HG03108 (cell line): ENCODE measurements around the gene CDC27.
A peak's percentile ranks its signal among the peaks of the same experiment; 100 is the strongest.
"Not testable (repeated sequence)": the region's sequence is repeated elsewhere in the genome, so short reads cannot be mapped to it uniquely, and the experiment has no call there.

Experiments
- ATAC-seq: cut with Tn5 transposase; IDR thresholded peaks from one replicate; pipeline ENCODE4 v1.9.1; 2021; ENCODE audit warnings: moderate library complexity; ENCODE audit not compliant: unreplicated experiment

The CDC27 gene

DNA sequence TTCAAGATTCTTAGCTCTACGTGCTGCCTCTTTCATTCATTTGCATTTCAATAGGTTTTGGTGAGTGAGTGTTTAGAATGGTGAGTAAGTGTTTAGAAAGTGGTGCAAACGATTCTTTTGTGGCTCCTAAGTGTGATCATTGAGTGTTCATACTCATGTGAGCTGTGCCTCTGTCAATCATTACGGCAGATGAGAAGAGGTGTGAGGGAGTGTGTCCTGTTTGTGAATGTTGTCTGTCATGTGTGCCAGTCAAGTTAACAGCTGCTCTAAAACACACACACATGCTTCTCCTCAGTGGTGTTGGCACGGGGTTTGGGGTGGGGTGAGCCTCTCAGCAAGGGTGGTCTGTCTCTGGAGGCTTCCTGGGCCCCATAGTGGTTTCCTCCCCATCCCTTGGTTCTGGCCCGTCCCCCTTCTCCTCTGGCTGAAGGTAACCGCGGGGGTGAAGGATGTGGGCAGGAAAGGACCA lies 31.5 kb upstream of the CDC27 start:
- ATAC-seq, result no peak

DNA sequence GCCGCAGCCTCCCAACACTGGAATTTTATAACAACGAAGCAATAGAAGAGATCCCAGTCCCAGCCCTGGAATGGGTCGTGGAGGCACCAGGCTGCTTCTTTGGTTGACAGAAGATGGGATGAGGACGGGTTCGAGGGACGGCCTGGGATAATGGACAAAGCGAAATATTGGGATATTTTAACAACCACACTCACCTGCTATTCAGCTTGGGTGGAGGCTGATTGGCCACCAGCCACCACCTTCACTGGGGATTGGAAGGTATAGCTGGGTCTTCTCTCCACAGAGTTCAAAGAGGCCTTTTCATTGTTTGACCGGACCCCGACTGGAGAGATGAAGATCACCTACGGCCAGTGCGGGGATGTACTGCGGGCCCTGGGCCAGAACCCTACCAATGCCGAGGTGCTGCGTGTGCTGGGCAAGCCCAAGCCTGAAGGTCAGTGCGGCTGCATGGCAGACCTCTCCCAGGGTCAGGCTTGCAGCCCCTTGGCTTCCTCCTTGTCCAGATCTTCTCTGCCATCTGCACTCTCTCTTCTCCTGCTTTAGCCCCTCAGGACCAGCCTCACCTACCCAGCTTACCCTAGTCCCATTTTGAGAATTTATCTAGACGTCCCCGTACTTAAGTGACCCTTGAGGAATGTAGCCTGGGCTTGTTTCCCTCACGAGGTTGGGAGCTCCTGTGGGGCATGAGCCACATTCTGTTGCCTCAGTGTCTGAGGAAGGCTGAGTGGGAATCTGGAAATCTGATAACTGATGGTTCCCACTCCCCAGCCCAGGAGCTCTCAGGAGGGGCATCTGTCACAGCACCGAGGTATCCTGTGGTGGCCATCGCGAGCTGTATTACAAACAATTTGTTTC lies 30.8 kb upstream of the CDC27 start:
- no peak for ATAC-seq

- ATAC-seq, result no peak
Measured at GRCh38 chr17:47218896-47219430, 29.9 kb upstream of the CDC27 start.

GRCh38 chr17:47217279-47217678 lies 28.2 kb upstream of the CDC27 start:
- not testable (repeated sequence) for ATAC-seq

GRCh38 chr17:47216821-47217220 lies 27.7 kb upstream of the CDC27 start:
- not testable (repeated sequence) for ATAC-seq

GRCh38 chr17:47214931-47215330 lies 25.8 kb upstream of the CDC27 start:
- ATAC-seq, result no peak

DNA sequence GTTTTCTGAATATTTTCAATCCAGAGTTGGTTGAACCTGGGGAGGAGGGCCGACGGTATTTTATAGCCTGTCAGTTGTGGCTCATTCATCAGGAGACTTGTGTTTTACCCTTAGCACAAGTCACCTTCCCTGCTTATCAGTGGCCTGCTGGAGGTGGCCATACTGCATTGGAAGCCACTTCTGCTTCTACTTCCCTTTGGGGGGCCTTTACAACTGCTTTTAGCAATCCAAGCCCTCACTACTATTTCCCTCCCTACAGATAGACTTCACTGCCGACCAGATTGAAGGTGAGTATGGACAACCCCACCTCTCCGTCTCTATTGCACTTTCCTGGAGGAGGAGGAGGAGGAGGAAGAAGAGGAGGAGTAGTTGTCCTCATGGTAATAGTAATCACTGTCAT lies 24.4 kb upstream of the CDC27 start:
- no peak for ATAC-seq

DNA sequence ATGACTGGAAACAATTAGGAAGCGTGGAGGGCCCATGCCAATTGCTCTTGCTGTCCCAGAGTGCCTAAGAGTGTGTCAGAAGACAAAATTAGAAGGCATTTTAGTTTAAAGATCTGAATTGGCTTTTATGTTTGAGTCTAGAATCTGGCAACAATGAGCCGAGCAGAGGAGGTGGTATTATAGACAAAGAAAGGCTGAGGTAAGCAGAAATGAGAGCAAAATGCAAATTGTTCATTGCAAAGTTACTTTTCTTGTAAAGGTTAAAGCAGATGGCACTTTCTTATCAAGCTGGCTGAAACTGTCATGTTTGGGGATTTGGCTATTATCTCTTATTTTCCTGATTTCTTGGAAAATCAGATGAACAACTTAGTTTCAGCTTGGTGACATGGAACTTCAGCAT lies 23.4 kb upstream of the CDC27 start:
- ATAC-seq, result no peak

DNA sequence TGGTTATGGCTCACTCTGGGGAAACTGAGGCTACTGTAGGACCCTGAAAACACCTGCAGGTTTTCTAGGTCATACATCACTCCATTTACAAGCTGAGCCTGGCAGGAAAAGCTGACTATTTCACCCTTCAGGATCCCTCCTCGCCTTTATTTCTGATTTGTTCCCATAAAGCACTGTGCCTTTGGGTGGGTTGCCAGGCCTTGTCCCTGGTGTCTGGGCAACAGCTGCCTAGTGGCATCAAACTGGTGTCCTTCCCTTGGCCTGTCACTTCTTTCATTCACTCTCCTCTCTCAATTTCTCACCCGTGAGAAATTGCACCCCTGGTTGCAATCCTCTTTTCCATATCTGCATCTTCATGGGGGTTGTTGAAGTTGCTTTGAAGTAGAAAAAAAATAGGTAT lies 21.7 kb upstream of the CDC27 start:
- ATAC-seq, result no peak

DNA sequence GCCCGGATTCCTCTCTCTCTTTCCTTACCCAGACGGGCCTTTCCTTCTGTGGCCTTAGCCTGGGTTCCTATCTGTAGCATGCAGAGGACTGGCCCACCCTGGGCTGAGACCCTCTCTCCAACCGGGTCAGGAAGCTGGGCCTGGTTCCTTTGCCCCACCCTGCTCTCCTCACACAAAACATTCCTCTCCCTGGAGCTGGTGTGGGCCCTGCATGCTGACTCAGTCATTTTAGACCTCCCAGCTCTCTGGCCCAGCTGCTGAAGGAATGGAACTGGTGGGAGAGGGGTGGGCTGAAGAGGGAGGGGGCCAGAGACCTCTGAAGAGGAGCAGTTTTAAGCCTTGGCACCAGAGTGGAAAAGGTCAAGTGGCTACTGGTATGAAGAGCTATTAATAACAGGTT lies 21.0 kb upstream of the CDC27 start:
- ATAC-seq, result no peak

DNA sequence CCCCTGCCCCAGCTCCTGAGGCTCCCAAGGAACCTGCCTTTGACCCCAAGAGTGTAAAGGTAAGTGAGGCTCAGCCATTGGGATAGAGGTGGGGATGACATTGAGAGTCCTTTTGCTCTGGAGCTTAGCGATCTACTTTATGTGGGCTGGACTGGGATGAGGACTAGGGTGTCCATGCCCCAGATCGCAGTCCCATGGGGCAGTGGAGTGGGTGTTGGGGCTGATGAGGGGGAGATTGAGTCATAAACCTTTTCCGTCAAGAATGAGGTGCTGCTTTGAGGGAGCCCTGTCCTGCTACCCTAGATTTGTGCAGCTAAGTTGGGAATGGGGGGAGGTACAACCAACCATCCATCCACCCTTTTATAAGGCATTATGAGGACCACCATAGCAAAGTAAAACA lies 20.4 kb upstream of the CDC27 start:
- ATAC-seq, result no peak

DNA sequence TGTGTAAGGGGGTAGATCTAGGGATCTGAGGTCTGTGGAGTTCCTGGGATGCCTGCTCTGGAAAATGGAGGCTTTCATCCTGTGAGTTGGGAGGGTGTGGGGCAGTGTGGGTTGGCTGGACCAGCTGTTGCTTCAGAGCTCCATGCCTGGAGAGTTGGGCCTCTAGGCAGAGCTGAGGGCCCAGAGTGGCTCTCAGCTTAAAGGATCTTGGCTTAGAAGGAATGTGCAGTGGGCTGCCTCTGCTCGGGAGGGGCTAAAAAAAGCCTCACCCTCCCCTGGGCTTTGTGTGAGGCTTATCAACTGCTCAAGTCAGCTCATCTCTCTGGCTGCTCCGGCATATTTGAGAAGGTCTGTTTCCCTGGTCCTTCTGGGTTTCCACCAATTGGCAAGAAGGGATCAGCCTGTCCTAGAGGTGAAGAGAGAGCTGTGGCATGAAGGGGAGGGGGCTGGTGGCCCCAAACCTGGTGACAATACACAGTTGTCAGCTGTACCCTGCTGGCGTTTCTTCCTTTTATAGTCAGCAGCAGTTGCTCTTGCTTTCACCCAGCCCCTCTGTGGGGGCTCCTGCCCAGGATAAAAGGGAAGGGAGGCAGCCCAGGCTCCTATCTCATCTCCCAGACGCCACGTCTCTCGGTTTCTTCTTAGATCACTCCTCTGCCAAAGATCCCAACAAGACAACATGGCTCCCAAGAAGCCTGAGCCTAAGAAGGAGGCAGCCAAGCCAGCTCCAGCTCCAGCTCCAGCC lies 19.8 kb upstream of the CDC27 start, which contains the start of gene MYL4:
Gene MYL4, plus strand, starts transcription at position 605 of the 745 bp plus-strand sequence. Its CDS starts 75 bp downstream, at position 680.
- no peak for ATAC-seq

DNA sequence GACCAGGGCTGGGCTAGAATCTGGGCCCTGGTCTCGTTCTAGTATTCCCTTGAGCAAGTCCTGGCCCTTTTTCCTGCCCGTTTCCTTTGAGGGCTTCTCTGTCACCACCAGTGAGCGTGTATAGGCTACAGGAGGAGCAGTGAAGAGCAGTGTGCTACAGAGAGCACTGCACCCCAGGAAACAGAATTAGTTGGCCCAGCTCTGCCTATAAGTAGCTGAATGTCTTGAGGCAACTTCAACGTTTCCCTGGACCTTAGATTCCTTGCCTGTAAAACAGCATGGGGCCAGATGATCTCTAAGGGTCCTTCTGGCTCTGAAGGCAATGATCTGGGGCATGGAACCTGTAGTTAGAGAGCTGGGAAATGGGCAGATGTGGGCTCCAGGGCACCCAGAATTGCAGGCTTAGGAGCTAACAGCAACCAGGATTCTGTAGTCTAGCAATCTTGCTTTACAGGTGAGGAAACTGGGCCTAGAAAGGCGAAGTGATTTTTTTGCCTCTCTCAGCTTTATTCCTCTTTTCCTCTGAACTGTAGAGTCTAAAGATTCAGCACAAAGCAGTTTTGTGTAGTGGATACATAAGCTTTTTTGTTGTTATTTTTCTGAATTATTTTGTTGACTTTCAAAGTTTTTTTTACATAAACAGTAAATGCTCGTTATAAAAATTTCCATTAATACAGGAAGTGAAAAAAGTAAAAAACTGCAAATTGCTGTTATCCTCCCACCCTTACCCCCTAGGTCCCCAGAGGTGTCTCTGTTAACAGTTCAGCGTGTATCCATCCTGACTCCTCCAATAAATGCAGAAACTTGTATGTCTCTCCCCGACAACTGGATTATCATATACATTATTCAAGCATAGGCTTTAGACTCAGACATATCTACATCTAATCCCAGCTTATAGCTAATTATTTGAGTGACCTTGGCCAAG lies 18.3 kb upstream of the CDC27 start:
- ATAC-seq, result no peak

DNA sequence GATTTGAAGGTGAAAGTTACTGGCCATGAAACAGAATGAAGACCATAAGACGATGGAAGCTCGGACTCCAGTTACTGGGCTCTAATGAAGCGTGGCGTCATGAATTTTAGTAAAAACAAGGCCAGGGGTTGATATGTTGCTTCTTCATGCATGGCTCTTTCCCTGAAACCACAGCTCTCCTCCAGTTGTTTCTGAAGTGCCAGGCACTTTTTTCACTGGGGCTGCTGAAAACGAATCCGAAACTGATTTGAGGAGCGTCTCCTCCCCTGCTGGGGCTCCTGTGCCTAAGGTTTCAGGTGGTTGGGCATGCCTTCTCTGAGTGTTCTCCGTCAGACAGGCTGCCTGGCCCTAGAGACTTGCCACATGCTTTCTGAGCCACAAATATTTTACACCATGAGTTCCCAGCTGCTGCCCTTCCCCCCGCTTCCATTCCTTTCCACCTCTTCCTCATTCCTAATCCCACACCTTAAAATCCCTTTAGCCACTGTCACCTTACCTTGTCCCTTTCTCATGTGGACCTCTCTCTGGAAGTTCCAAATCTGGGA lies 16.4 kb upstream of the CDC27 start:
- peak; percentile 44 for ATAC-seq

GRCh38 chr17:47204722-47205418 lies 15.8 kb upstream of the CDC27 start:
- peak; percentile 37 for ATAC-seq

DNA sequence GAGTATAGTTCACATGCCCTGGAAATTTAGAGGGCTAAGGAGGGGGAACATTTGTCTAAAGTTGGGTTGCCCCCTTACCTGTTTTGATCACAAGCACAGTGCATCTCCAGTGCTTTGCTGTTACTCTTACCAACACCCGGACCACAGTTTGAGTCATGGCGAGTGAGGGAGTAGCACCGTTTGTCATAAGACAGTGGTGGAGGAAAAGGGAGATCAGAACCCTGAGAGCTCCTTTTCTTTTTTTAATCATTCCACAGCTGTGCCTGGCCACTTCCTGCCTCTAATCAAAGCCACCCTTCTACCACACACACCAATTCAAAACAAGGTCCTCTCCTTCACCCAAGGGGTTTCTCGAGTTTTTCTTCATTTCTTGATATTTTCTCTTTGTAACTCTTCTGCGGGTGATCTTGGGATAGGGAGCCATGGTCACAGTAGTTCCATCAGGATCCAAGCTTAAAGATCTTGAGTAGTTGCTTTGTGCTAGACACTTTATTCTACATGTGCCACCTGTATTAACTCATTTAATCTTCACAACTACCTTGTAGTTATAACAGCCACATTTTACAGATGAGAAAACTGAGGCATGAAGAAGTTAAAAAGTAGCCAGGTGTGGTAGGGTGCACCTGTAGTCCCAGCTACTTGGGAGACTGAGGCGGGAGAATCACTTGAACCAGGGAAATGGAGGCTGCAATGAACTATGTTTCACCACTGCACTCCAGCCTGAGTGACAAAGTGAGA lies 15.1 kb upstream of the CDC27 start:
- no peak for ATAC-seq

DNA sequence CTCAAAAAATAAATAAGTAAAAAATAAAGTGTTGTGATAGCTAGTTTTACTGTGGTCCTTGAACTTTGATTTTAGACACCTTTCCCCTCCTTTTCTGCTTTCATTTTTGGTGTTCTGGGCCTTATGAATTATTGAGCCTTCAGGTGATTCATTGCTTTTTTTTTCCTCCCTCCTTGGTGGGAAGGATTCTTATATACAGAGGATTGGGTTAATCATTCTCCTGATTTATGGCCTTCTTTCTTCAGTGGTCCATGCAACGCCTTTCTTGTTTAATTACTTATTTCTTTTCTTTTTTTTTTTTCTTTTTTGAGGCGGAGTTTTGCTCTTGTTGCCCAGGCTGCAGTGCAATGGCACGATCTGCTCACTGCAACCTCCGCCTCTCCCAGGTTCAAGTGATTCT lies 12.1 kb upstream of the CDC27 start:
- no peak for ATAC-seq

- no peak for ATAC-seq
Measured at GRCh38 chr17:47200325-47200664, 11.2 kb upstream of the CDC27 start.

DNA sequence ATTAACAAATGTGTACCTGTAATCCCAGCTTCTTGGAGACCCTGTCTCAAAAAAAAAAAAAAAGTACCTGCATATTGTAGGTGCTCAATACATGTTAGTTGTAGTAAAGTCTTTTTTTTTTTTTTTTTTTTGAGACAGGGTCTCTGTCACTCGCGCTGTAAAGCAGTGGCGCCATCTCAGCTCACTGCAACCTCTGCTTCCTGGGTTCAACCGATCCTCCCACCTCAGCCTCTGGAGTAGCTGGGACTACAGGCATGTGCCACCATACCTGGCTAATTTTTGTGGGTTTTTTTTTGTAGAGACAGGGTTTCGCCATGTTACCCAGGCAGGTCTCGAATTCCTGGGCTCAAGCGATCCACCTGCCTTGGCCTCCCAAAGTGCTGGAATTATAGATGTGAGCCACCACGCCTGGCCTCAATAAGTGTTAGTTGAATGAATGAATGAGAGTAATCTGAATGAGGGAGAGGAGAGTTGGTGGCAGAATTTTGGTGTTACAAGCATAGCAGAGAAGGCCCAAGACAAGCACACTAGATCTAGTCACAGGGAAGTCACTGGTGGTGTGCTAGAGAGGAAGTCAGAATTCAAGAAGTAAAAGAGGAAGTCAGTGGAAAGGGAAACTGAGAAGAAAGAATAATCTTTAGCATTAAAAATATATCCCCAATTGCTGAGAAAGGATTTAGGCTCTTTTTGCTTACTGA lies 10.7 kb upstream of the CDC27 start:
- no peak for ATAC-seq
